Gastrocnemius medialis (tissue), 4 donors: Measurements from ENCODE around the gene EFS.

Source experiments
- POLR2A ChIP-seq, 2 donors: fragments of 450-650 bp; IDR thresholded peaks; one replicate each; pipeline ENCODE4 v1.6.1; 2017; ENCODE audit warnings: antibody characterized with exemption in 2 of 2, mild to moderate bottlenecking in 2 of 2, moderate library complexity in 2 of 2
- TF ChIP-seq, protein P1 (sequence below), 5 experiments: fragments of 450-650 bp in 3 of 5; fragments of 200-600 bp in 2 of 5; sonication (generic) in 2 of 5; IDR thresholded peaks in 4 of 5; conservative IDR thresholded peaks in 1 of 5; 1 replicate in 4 of 5; 2 replicates in 1 of 5; pipeline ENCODE4 v1.5.1; 2016 to 2019; ENCODE audit warnings: antibody characterized with exemption in 5 of 5, mild to moderate bottlenecking in 3 of 5, moderate library complexity in 3 of 5

DNA sequence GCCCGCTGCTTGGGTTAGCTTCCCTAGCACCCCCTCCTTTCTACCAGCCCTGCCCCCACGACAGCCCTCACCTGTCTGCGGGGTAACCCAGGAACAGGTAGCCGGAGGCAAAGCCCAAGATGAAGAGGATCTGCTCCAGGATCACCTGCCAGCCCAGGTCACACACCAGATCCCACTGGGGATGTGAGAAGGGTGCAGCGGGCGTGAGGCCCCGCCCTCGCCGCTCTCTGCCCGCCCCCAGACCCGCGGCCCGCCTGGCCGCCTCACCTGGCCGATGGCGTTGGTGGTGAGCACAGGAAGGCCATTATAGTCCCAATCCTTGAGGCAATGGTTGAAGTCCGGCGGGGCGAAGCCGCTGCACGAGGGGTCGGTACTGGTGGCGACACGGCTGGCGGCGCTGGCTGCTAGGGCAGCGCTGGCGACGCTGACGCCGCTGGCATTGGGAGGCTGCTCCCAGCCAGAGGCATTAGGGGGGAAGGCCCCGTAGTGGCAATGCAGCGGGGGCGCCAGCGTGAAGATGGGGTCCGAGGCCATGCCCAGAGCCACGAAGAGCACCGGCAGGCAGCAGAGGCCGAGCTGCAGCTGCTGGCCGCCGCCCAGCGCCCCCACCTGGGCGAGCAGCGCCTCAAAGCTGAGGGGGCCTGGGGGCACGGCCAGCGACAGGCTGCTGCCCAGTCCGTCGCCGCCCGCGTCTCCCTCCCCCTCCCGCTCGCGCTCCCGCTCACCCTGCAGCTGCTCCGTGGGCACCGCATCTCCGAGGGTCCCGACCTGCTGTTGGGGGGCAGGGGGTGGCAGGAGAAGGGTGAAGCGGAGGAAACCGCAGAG lies 13.1 kb downstream of the EFS start:
- TF ChIP-seq, protein P1, sequence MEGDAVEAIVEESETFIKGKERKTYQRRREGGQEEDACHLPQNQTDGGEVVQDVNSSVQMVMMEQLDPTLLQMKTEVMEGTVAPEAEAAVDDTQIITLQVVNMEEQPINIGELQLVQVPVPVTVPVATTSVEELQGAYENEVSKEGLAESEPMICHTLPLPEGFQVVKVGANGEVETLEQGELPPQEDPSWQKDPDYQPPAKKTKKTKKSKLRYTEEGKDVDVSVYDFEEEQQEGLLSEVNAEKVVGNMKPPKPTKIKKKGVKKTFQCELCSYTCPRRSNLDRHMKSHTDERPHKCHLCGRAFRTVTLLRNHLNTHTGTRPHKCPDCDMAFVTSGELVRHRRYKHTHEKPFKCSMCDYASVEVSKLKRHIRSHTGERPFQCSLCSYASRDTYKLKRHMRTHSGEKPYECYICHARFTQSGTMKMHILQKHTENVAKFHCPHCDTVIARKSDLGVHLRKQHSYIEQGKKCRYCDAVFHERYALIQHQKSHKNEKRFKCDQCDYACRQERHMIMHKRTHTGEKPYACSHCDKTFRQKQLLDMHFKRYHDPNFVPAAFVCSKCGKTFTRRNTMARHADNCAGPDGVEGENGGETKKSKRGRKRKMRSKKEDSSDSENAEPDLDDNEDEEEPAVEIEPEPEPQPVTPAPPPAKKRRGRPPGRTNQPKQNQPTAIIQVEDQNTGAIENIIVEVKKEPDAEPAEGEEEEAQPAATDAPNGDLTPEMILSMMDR (IDR thresholded peaks at IDR 0.05 in 4 of 5, conservative IDR thresholded peaks at IDR 0.05 in 1 of 5) = no peak
- TF ChIP-seq POLR2A (IDR thresholded peaks at IDR 0.05) = no peak
